Adipose tissue (tissue), 3 donors: Measurements from ENCODE around the gene FMNL3. TPM values are rescaled to one million over a fixed set of nuclear protein-coding genes. Genes with fewer than 3 reads are reported as not detected.

Experiments
- H3K27ac ChIP-seq: one replicate; pipeline ENCODE4 v1.5.1; 2013; ENCODE audit warnings: low read depth, low read length
- WGBS, 3 donors: extraction: QIAGEN DNeasy Blood & Tissue Kit; methylation state at CpG; one replicate each; pipeline ENCODE4 v1.1.7; 2013; 5-methylcytosine and 5-hydroxymethylcytosine counted together
- polyA plus RNA-seq, 3 donors: library from polyadenylated mRNA; stranded (reverse); fragments of 200-250 nt; gene quantifications; one replicate each; pipeline ENCODE4 v1.2.3, GENCODE V29; 2013
- donor health status: healthy with polysubstance abuse.
- donor health status: Bipolar disorder and iron deficiency.
- donor health status: healthy.

FMNL3 gene
- polyA plus RNA-seq, 3 donors: 1.2 to 8.0 (median 7.5) TPM

- no peak overlapping the region for H3K27ac ChIP-seq
- 83 to 88% (median 85%) methylated on average over 7 of the region's 7 CpGs for WGBS, 3 donors
Measured at GRCh38 chr12:49588281-49588680, 118.9 kb downstream of the FMNL3 start.

GRCh38 chr12:49587174-49587908 lies 119.9 kb downstream of the FMNL3 start:
- WGBS, 3 donors: 86 to 91% (median 88%) methylated on average over 11 of the region's 11 CpGs
- H3K27ac ChIP-seq: peak overlapping the region; percentile 4

Other genes starting within 250 kb of the FMNL3 start
- 1 to 10 TPM in 1 of 3 donors, under 1 TPM in 2; 0.21 to 1.8 (median 0.32) TPM for gene KCNH3, start 168.4 kb downstream of the FMNL3 start, polyA plus RNA-seq
- 10 to 100 TPM; 26.5 to 42.7 (median 38.3) TPM for gene MCRS1, start 139.3 kb downstream of the FMNL3 start, polyA plus RNA-seq
- gene FAM186B, start 101.8 kb downstream of the FMNL3 start, polyA plus RNA-seq: 1 to 10 TPM in 1 of 3 donors, under 1 TPM in 2; 0.25 to 1.7 (median 0.67) TPM
- 10 to 100 TPM; 10.1 to 13.4 (median 10.6) TPM for gene PRPF40B, start 83.8 kb downstream of the FMNL3 start, polyA plus RNA-seq
- gene TMBIM6, start 34.2 kb upstream of the FMNL3 start, polyA plus RNA-seq: 100 to 1,000 TPM; 120 to 351 (median 210) TPM
- 10 to 100 TPM in 2 of 3 donors, 1 to 10 TPM in 1; 4.1 to 17.4 (median 11.6) TPM for gene NCKAP5L, start 121.0 kb upstream of the FMNL3 start, polyA plus RNA-seq
- 1 to 10 TPM; 1.6 to 3.2 (median 1.9) TPM for gene BCDIN3D, start 135.7 kb upstream of the FMNL3 start, polyA plus RNA-seq
- 1 to 10 TPM in 1 of 3 donors, under 1 TPM in 2; 0.19 to 6.0 (median 0.53) TPM for gene FAIM2, start 196.5 kb upstream of the FMNL3 start, polyA plus RNA-seq
- under 1 TPM in 1 of 3 donors, not detected in 2; 0.06 TPM for gene AQP2, start 243.3 kb upstream of the FMNL3 start, polyA plus RNA-seq